ENCODE results near the gene PRKG1.

PRKG1 gene

GRCh38 chr10:51074238-51075028 is at the start of gene PRKG1:
PRKG1 (plus strand) TSS chr10:51074487.
- Histone ChIP-seq H3K36me3 (ENCODE audit: control insufficient read depth, insufficient read depth, low read length) (no peaks in the 10 kb centered on the region), H3K9ac (ENCODE audit: low read depth, low read length) (peak within 1 kb of the TSS; percentile 57), H3K9me3 (ENCODE audit: control insufficient read depth, insufficient read depth, low read length) (no peaks in the 10 kb centered on the region), H3K4me3 (ENCODE audit: low read depth, low read length) (peak within 1 kb of the TSS; percentile 90), H3K4me1 (ENCODE audit: control insufficient read depth, insufficient read depth, low read length) (peaks cover 3% of the 10 kb centered on the region), H3K27me3 (ENCODE audit: control insufficient read depth, insufficient read depth, low read length) (peaks cover 24% of the 10 kb centered on the region)

GRCh38 chr10:51028420-51028819 is 45.9 kb upstream of the PRKG1 start:
- Histone ChIP-seq H3K9me3 (ENCODE audit: control insufficient read depth, insufficient read depth, low read length) (no peaks in the 10 kb centered on the region), H3K27me3 (ENCODE audit: control insufficient read depth, insufficient read depth, low read length) (no peaks in the 10 kb centered on the region), H3K36me3 (ENCODE audit: control insufficient read depth, insufficient read depth, low read length) (no peaks in the 10 kb centered on the region), H3K4me3 (ENCODE audit: low read depth, low read length) (no peak overlapping the region), H3K4me1 (ENCODE audit: control insufficient read depth, insufficient read depth, low read length) (peaks cover 6% of the 10 kb centered on the region), H3K9ac (ENCODE audit: low read depth, low read length) (no peak overlapping the region)

- no peak overlapping the region for H3K4me3 ChIP-seq (ENCODE audit: low read depth, low read length)
- no peaks in the 10 kb centered on the region for H3K27me3 ChIP-seq (ENCODE audit: control insufficient read depth, insufficient read depth, low read length)
- H3K4me1 ChIP-seq (ENCODE audit: control insufficient read depth, insufficient read depth, low read length): peaks cover 10% of the 10 kb centered on the region
Measured at GRCh38 chr10:51029172-51029641, 45.1 kb upstream of the PRKG1 start.

GRCh38 chr10:51030480-51030879 is 43.8 kb upstream of the PRKG1 start:
- H3K9ac ChIP-seq (ENCODE audit: low read depth, low read length): no peak overlapping the region
- no peak overlapping the region for H3K4me3 ChIP-seq (ENCODE audit: low read depth, low read length)
- no peaks in the 10 kb centered on the region for H3K9me3 ChIP-seq (ENCODE audit: control insufficient read depth, insufficient read depth, low read length)

More at GRCh38 chr10:51029172-51029641, 45.1 kb upstream of the PRKG1 start:
- H3K9me3 ChIP-seq (ENCODE audit: control insufficient read depth, insufficient read depth, low read length): no peaks in the 10 kb centered on the region
- no peak overlapping the region for H3K9ac ChIP-seq (ENCODE audit: low read depth, low read length)
- no peaks in the 10 kb centered on the region for H3K36me3 ChIP-seq (ENCODE audit: control insufficient read depth, insufficient read depth, low read length)

GRCh38 chr10:51031950-51032349 is 42.3 kb upstream of the PRKG1 start:
- Histone ChIP-seq H3K4me3 (ENCODE audit: low read depth, low read length) (no peak overlapping the region), H3K9ac (ENCODE audit: low read depth, low read length) (no peak overlapping the region), H3K9me3 (ENCODE audit: control insufficient read depth, insufficient read depth, low read length) (no peaks in the 10 kb centered on the region), H3K36me3 (ENCODE audit: control insufficient read depth, insufficient read depth, low read length) (no peaks in the 10 kb centered on the region), H3K4me1 (ENCODE audit: control insufficient read depth, insufficient read depth, low read length) (peaks cover 16% of the 10 kb centered on the region), H3K27me3 (ENCODE audit: control insufficient read depth, insufficient read depth, low read length) (no peaks in the 10 kb centered on the region)

More at GRCh38 chr10:51030480-51030879, 43.8 kb upstream of the PRKG1 start:
- H3K4me1 ChIP-seq (ENCODE audit: control insufficient read depth, insufficient read depth, low read length): peaks cover 15% of the 10 kb centered on the region
- no peaks in the 10 kb centered on the region for H3K36me3 ChIP-seq (ENCODE audit: control insufficient read depth, insufficient read depth, low read length)
- no peaks in the 10 kb centered on the region for H3K27me3 ChIP-seq (ENCODE audit: control insufficient read depth, insufficient read depth, low read length)

GRCh38 chr10:51034769-51035168 is 39.5 kb upstream of the PRKG1 start:
- Histone ChIP-seq H3K9ac (ENCODE audit: low read depth, low read length) (no peak overlapping the region), H3K36me3 (ENCODE audit: control insufficient read depth, insufficient read depth, low read length) (no peaks in the 10 kb centered on the region), H3K27me3 (ENCODE audit: control insufficient read depth, insufficient read depth, low read length) (no peaks in the 10 kb centered on the region), H3K4me3 (ENCODE audit: low read depth, low read length) (no peak overlapping the region), H3K9me3 (ENCODE audit: control insufficient read depth, insufficient read depth, low read length) (no peaks in the 10 kb centered on the region), H3K4me1 (ENCODE audit: control insufficient read depth, insufficient read depth, low read length) (peaks cover 16% of the 10 kb centered on the region)

GRCh38 chr10:51035344-51035743 is 38.9 kb upstream of the PRKG1 start:
- no peaks in the 10 kb centered on the region for H3K36me3 ChIP-seq (ENCODE audit: control insufficient read depth, insufficient read depth, low read length)
- H3K4me3 ChIP-seq (ENCODE audit: low read depth, low read length): no peak overlapping the region
- no peak overlapping the region for H3K9ac ChIP-seq (ENCODE audit: low read depth, low read length)
- H3K9me3 ChIP-seq (ENCODE audit: control insufficient read depth, insufficient read depth, low read length): no peaks in the 10 kb centered on the region
- peaks cover 16% of the 10 kb centered on the region for H3K4me1 ChIP-seq (ENCODE audit: control insufficient read depth, insufficient read depth, low read length)
- H3K27me3 ChIP-seq (ENCODE audit: control insufficient read depth, insufficient read depth, low read length): no peaks in the 10 kb centered on the region

- H3K4me1 ChIP-seq (ENCODE audit: control insufficient read depth, insufficient read depth, low read length): no peaks in the 10 kb centered on the region
- no peaks in the 10 kb centered on the region for H3K9me3 ChIP-seq (ENCODE audit: control insufficient read depth, insufficient read depth, low read length)
- H3K9ac ChIP-seq (ENCODE audit: low read depth, low read length): no peak overlapping the region
- H3K27me3 ChIP-seq (ENCODE audit: control insufficient read depth, insufficient read depth, low read length): no peaks in the 10 kb centered on the region
- H3K4me3 ChIP-seq (ENCODE audit: low read depth, low read length): no peak overlapping the region
- no peaks in the 10 kb centered on the region for H3K36me3 ChIP-seq (ENCODE audit: control insufficient read depth, insufficient read depth, low read length)
Measured at GRCh38 chr10:51045871-51046270, 28.4 kb upstream of the PRKG1 start.

- Histone ChIP-seq H3K4me1 (ENCODE audit: control insufficient read depth, insufficient read depth, low read length) (no peaks in the 10 kb centered on the region), H3K27me3 (ENCODE audit: control insufficient read depth, insufficient read depth, low read length) (no peaks in the 10 kb centered on the region), H3K9me3 (ENCODE audit: control insufficient read depth, insufficient read depth, low read length) (no peaks in the 10 kb centered on the region), H3K9ac (ENCODE audit: low read depth, low read length) (no peak overlapping the region), H3K4me3 (ENCODE audit: low read depth, low read length) (no peak overlapping the region), H3K36me3 (ENCODE audit: control insufficient read depth, insufficient read depth, low read length) (no peaks in the 10 kb centered on the region)
Measured at GRCh38 chr10:51046654-51047053, 27.6 kb upstream of the PRKG1 start.

- Histone ChIP-seq H3K4me1 (ENCODE audit: control insufficient read depth, insufficient read depth, low read length) (no peaks in the 10 kb centered on the region), H3K9me3 (ENCODE audit: control insufficient read depth, insufficient read depth, low read length) (no peaks in the 10 kb centered on the region), H3K36me3 (ENCODE audit: control insufficient read depth, insufficient read depth, low read length) (no peaks in the 10 kb centered on the region), H3K9ac (ENCODE audit: low read depth, low read length) (no peak overlapping the region), H3K27me3 (ENCODE audit: control insufficient read depth, insufficient read depth, low read length) (no peaks in the 10 kb centered on the region), H3K4me3 (ENCODE audit: low read depth, low read length) (no peak overlapping the region)
Measured at GRCh38 chr10:51047857-51048256, 26.4 kb upstream of the PRKG1 start.

GRCh38 chr10:51048792-51049191 is 25.5 kb upstream of the PRKG1 start:
- Histone ChIP-seq H3K4me3 (ENCODE audit: low read depth, low read length) (no peak overlapping the region), H3K36me3 (ENCODE audit: control insufficient read depth, insufficient read depth, low read length) (no peaks in the 10 kb centered on the region), H3K27me3 (ENCODE audit: control insufficient read depth, insufficient read depth, low read length) (no peaks in the 10 kb centered on the region), H3K9ac (ENCODE audit: low read depth, low read length) (no peak overlapping the region), H3K9me3 (ENCODE audit: control insufficient read depth, insufficient read depth, low read length) (no peaks in the 10 kb centered on the region), H3K4me1 (ENCODE audit: control insufficient read depth, insufficient read depth, low read length) (no peaks in the 10 kb centered on the region)

GRCh38 chr10:51052163-51052562 is 22.1 kb upstream of the PRKG1 start:
- Histone ChIP-seq H3K27me3 (ENCODE audit: control insufficient read depth, insufficient read depth, low read length) (no peaks in the 10 kb centered on the region), H3K4me3 (ENCODE audit: low read depth, low read length) (no peak overlapping the region), H3K9me3 (ENCODE audit: control insufficient read depth, insufficient read depth, low read length) (no peaks in the 10 kb centered on the region), H3K36me3 (ENCODE audit: control insufficient read depth, insufficient read depth, low read length) (no peaks in the 10 kb centered on the region), H3K9ac (ENCODE audit: low read depth, low read length) (no peak overlapping the region), H3K4me1 (ENCODE audit: control insufficient read depth, insufficient read depth, low read length) (no peaks in the 10 kb centered on the region)
